HG03066 (cell line): ENCODE measurements around the gene PER1.
"Not testable (repeated sequence)": the region's sequence is repeated elsewhere in the genome, so short reads cannot be mapped to it uniquely, and the experiment has no call there.

Source experiments
- ATAC-seq: cut with Tn5 transposase; IDR thresholded peaks from one replicate; pipeline ENCODE4 v1.9.1; 2021; ENCODE audit warnings: low read depth; ENCODE audit not compliant: unreplicated experiment

Gene PER1

DNA sequence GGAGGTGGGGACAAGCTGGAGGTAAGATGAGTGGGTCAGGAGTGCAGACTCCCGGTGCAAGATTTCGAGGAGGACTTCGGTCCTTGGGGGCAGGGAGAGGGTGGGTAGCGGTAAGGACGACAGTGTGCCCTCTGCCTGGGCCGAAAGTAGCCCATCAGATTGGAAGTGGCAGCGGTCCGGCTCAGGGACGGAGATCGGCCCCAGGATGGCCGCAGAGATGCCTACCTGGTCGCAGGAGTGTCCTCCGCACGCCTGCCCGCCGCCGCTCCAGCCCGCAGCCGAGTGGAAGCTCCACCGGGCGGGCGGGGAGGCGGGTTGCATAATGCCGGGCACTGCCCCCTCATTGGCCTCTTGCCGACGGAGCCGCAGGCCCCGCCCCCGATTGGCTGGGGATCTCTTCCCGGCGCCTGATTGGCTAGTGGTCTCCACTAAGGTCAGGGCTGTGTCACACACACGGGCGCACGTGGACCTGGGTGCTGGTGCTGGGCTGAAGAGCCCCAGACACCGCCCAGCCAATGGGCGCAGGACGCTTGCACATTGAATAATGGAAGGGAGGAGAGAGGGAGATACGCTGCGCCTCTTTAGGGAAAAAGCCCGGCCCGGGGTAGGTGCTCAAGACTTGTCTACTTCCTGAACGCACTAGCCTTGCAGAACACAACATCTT is at the start of gene PER1:
Gene PER1, minus strand, starts transcription at position 293 of the 664 bp plus-strand sequence. CDS start 1,698 bp downstream, outside the sequence.
- ATAC-seq = no peak

GRCh38 chr17:8192070-8192815 is 40.0 kb upstream of the PER1 start:
- peak; percentile 27 for ATAC-seq

DNA sequence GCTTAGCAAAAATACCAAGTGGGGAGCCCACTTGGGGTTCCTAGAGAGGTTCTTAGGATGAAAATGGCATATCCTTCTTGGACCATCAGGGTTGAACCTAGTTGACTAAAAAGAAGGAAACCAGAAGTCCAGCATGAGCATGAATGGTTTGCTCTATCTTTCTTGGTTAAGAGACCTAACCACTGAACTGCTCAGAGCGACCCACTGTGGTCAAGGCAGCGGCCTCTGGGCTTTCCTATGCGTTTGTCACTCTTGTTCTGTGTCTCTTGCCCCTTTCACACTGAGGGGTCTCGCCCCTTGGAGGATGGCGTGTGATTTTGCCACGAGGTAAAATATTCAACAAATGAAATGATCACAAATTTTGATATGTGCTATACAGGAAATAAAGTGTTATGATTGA is 38.3 kb upstream of the PER1 start:
- ATAC-seq = no peak

DNA sequence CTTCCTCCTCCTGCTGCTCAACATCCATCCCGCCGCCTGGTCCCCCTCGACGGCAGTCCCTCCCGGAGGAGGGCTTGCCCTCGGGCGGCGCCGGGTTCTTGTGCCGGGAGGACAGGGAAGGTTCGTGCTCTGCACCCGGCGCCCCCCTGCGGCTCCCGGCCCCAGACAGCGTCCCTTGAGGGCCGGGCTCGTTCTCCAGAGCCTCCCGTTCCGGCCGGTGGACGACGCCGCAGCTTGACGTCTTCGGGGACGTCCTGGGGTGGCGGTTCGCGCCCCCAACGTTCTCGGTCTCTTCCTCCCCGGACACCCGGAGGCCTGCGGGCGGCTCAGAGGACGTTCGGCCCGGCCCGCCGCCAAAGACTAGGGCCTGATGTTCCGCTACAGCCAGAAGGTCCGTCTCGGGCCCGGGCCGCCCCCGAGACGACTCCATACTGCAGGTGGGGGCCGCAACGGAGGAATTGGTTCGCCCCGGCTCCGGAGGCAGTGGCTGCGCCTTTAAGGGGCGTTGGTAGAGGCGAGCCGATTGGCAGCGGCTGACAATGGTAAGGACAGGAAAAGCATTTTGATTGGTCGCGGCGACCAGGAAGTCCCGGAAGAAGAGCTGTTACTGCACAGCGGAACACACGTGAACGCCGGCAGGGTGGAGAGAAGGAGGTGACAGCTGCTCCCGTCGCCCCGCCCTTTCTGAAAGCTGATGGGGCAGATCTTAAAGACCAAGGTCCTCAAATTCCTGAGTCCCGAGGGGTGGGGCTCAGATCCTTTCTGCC is 37.7 kb upstream of the PER1 start, which contains the start of gene BORCS6:
Gene BORCS6, minus strand, starts transcription at position 470 of the 767 bp plus-strand sequence. Its CDS starts 40 bp downstream, at position 430.
- peak; percentile 45 for ATAC-seq

DNA sequence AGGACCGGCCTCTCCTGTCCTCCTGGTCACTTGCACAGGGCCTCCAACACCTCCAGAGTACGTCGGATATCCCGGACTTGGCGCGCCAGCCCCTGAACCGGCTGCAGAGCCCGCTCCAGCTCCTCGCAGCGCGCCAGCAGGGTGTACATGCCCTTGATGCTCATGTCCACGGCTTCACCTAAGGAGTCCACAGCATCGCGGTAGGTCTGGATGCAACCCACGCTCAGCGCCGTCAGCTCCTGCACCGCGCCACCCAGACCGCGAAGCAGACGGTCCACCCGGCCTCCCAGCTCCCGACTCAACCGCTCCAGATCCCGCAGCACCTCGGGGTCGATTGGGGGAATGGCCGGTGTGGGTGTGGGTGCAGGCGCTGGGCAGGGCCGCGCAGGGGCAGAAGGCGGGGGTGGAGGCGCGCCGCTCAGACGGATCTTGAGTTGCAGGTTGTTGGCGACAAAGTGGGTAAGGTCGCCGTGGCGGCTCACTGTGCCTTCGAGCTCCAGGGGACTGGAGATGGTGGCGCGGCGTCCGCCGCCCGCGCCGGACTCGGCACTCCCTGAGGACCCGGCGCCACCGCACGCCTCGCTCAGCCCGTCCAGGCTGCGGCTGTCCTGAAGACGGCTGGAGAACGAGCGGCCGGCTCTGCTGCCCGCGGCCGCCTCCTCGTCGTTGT is 37.0 kb upstream of the PER1 start:
- no peak for ATAC-seq

- ATAC-seq = no peak
Measured at GRCh38 chr17:8188263-8188839, 36.1 kb upstream of the PER1 start.

DNA sequence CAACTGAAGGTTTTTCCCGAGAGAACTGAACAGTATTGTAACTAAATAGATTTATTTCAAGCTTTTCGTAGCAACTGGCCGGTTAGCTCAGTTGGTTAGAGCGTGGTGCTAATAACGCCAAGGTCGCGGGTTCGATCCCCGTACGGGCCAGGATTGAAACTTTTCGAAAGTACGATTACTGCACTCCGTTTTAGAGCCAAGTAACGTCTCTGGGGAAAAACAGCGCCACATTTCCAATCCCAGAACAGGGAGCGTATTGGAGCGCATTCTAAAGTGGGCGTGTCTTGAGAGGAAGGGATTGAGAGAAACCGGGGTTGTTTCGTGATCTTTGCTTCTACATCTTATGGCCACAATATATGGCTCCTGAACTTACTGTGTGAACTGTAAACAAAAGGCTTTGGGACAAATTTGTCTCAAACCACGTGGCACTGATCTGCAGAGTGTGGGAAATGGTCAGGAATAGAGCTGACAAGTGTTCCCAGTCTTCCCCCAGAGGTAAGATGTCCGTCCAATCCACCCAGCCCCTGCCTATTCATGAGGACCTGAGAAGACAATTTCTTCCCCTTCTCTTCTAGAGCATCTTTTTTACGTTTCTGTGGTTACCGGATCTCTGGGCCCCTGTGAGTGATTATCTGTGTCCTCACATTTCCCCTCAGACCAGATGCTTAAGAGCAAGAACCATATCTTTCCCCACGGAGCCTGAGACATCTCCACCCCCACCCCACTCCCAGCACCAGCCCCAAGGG is 35.5 kb upstream of the PER1 start:
- peak; percentile 23 for ATAC-seq

DNA sequence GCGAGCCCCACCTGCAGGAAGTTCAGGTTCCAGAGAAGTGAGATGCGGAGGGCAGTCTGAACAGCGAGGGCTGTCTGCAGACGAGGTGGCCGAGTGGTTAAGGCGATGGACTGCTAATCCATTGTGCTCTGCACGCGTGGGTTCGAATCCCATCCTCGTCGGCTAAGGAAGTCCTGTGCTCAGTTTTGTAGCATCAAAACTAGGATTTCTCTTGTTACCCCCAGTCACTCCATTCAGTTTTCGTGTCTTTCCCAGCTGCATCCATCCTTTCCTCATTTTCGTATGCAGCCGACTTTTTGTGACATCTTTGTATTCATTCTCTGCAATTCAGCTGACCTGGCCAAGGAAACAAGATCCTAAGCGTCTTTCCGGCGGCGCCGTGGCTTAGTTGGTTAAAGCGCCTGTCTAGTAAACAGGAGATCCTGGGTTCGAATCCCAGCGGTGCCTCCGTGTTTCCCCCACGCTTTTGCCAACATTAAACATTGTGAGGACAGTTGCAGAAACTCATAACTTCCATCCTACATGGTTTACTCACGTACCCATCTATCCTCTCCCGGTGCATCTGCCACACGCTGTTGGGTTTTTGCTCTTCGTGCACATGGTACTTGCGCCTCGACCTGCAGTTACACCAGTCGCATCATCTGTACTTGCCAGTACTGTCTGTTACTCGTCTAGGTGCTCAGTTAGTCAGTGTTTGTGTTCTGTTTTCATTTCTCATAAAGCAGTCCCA is 34.7 kb upstream of the PER1 start:
- peak; percentile 24 for ATAC-seq

DNA sequence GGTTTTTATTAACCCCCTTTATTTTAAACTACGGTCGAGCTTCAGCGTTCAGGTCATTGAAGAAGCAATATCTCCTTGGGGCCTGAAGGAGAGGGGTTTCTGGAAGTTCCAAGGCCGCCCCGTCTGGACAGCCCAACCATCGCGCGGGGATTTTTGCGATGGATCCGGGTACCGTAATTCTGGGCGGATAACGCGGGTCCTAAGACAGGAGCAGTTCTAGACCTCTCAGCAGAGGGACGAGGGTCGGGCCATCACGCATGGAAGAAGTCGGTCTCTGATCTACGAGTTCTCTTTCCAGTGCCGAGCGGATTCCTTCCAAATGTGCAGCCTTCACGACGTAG is 34.2 kb upstream of the PER1 start:
- ATAC-seq = no peak

- ATAC-seq = no peak
Measured at GRCh38 chr17:8185582-8186445, 33.6 kb upstream of the PER1 start.

- no peak for ATAC-seq
Measured at GRCh38 chr17:8176998-8177731, 25.0 kb upstream of the PER1 start.

DNA sequence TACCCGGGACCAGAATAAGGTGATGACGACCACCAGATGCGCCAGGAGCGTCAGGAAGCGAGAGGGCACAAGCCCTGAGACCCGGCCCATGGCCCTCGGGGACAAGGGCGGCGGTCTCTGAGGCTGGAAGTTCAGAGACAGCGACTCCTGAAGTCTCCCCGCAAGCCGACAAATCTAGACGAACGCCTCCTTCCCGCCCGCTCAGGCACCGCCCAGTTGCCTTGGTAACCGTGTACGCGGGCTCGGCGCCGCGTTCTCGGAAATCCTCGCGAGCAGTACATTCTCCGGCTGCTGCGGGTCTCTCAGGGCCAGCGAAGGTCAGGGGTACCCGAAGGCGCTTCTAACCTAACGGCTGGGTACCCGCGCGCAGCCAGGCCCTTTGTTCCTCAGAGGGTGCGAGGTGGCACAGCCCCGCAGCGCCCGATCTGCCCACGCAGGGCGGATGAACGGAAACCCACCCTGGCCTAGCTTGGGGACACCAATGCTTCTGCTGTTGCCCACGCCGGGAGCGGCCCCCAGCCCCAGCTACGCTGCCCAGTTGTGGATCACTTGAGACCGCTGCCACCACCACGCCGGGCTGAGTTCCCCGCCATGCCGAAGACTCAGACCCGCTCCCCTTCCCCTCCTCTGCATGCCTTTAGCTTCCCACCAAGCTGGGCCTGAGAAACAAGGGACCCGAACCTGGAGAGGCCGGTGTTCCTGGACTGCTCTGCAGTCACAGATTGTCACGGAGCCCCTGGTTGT is 24.2 kb upstream of the PER1 start, which contains the start of gene TMEM107:
Gene TMEM107, minus strand, starts transcription at position 184 of the 744 bp plus-strand sequence. Its CDS starts 94 bp downstream, at position 90.
- peak; percentile 38 for ATAC-seq

- ATAC-seq = peak; percentile 2
Measured at GRCh38 chr17:8175795-8176196, 23.6 kb upstream of the PER1 start.

DNA sequence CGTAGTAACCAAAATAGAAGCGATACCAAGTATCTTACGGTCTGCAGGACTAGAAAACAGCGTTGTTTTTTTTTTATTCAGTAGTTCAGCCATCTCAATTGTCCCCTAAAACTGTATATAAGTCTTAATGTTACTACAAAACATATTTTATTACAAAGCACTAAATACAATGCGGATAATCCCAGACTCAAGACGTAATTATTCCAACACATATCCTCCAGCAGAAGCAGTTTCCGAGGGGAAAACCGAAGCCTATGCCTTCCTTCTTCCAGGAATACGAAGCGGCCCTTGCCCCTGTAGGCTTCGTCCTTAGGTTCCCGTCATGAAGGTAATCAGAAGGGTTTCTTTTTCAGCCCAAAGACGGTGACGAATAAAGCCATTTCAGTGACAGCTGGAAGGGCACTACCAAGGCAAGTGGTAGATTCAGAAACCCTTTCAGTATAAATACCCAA is 21.7 kb upstream of the PER1 start:
- ATAC-seq = no peak

GRCh38 chr17:8173056-8173870 is 21.1 kb upstream of the PER1 start:
- ATAC-seq = peak; percentile 73

DNA sequence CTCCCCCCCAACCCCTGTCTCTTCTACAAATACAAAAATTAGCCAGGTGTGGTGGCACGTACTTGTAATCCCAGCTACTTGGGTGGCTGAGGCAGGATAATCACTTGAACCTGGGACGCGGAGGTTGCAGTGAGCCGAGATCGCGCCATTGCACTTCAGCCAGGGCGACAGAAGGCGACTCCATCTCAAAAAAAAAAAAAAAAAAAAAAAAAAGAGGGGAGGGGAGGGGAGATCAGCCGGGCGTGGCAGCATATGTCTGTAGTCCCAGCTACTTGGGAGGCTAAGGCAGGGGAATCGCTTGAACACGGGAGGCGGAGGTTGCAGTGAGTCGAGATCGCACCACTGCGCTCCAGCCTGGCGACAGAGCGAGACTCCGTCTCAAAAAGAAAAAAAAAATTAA is 18.0 kb upstream of the PER1 start:
- not testable (repeated sequence) for ATAC-seq
